SJSA1 (cell line): ENCODE results near the gene C6orf47. TPM values are rescaled to one million over a fixed set of nuclear protein-coding genes. Genes with fewer than 3 reads are reported as not detected.

Source experiments
- DNase-seq, 2 experiments: peaks; one replicate each; pipeline ENCODE4 v3.0.0-alpha.2; 2015 to 2020; ENCODE audit warnings: low spot score in 2 of 2, low read depth in 1 of 2
- H3K27ac ChIP-seq: fragments of 250-450 bp; sonication (Bioruptor Pico); 2 replicates; pipeline ENCODE4 v1.5.1; 2020; ENCODE audit warnings: mild to moderate bottlenecking, moderate library complexity
- H3K27me3 ChIP-seq: fragments of 250-450 bp; sonication (Bioruptor Pico); replicated peaks from 2 replicates; pipeline ENCODE4 v1.5.1; 2020; ENCODE audit warnings: mild to moderate bottlenecking, moderate library complexity
- H3K36me3 ChIP-seq: fragments of 250-450 bp; sonication (Bioruptor Pico); 2 replicates; pipeline ENCODE4 v1.5.1; 2020; ENCODE audit warnings: mild to moderate bottlenecking
- H3K4me1 ChIP-seq: fragments of 250-450 bp; sonication (Bioruptor Pico); replicated peaks from 2 replicates; pipeline ENCODE4 v1.6.1; 2021; ENCODE audit warnings: mild to moderate bottlenecking
- H3K4me3 ChIP-seq: fragments of 250-450 bp; sonication (Bioruptor Pico); 2 replicates; pipeline ENCODE4 v1.5.1; 2020; ENCODE audit warnings: mild to moderate bottlenecking
- H3K9me3 ChIP-seq: fragments of 250-450 bp; sonication (Bioruptor Pico); replicated peaks from 2 replicates; pipeline ENCODE4 v1.5.1; 2020; ENCODE audit warnings: mild to moderate bottlenecking
- total RNA-seq: library from RNA; depleted of rRNA; stranded (reverse); fragments of >200 nt; shearing (Covaris generic); gene quantifications from 2 replicates; pipeline ENCODE4 v1.2.3, GENCODE V29; 2014

Gene C6orf47
- total RNA-seq, 1 experiment from 2014 or later, result 23.7 TPM

DNA sequence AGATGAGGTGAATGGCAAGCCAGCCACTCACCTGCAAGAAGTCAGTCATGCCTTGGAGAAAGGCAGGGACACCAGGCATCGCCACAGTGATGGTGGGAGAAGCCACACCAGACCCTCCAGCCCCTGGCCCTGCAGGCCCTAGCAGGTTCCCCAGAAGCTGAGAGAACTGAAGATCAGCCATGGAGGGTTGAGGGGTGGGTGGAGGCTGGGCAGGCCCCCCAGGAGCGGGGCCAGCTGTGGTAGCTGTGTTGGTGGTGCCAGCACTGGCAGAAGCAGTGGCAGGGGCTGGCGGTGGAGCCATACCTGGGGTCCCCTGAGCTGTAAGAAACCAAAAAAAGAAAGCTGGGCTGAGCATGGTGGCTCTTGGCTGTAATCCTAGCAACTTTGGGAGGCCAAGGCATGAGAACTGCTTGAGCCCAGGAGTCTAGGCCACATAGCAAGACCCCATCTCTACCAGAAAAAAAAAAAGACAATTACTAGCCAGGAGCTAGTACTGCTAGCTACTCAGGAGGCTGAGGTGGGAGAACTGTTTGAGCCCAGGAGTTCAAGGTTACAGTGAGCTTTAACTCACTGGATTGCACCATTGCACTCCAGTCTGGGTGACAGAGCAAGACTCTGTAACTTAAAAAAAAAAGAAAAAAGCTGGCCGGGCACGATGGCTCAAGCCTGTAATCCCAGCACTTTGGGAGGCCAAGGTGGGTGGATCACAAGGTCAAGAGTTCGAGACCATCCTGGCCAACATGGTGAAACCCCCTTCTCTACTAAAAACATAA, 17.6 kb downstream of the C6orf47 start:
- peaks cover 91% of the 10 kb centered on the region for H3K36me3 ChIP-seq
- H3K4me1 ChIP-seq, result peaks cover 8% of the 10 kb centered on the region; the same call in 1 of the 2 replicates
- H3K27ac ChIP-seq, result no peak overlapping the region
- H3K9me3 ChIP-seq, result no peaks in the 10 kb centered on the region
- no peak overlapping the region for H3K4me3 ChIP-seq
- DNase-seq, result no peak
- H3K27me3 ChIP-seq, result no peaks in the 10 kb centered on the region

DNA sequence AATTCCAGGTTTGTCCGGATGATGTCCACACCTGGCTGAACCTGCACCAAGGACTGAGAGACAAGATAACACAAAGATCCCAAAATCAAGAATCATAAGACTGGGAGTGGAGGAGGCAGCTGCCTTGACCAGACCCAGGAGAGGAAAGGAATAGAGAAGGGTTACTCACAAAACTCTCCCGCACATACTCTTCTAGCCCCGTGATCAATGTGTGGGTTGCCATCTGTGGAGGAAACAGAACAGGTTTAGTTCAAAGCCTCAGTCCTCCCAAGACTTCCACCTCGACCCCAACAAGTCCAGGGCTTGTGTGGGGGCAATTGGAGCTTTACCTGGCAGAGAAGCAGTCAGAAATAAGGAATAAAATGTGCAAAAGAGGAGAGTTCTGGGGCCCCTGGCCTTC, 19.2 kb downstream of the C6orf47 start:
- Histone ChIP-seq H3K4me1 (peaks cover 8% of the 10 kb centered on the region; the same call in 1 of the 2 replicates), H3K27ac (no peak overlapping the region), H3K27me3 (no peaks in the 10 kb centered on the region), H3K4me3 (no peak overlapping the region), H3K36me3 (peaks cover 93% of the 10 kb centered on the region), H3K9me3 (no peaks in the 10 kb centered on the region)
- no peak for DNase-seq

DNA sequence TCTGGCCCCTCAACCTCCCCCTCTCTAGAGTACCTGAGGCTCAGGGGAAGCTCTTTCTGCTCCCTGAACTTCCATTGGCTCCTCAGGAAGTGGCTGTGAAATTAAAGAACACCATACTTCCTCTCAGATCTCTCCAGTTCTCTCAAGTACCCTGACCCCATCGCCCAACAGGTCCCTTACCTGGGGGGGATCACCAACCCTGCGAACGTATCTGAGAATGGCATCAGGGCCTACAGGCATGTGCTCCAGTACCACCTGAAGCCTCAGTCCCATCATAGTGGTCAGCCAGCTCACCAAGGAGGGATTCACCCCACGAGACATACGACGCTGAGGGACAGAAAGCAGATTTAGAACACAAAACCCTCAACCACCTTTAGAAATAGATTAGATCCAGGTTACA, 20.0 kb downstream of the C6orf47 start:
- DNase-seq, result no peak
- no peaks in the 10 kb centered on the region for H3K9me3 ChIP-seq
- no peaks in the 10 kb centered on the region for H3K27me3 ChIP-seq
- H3K4me1 ChIP-seq, result peaks cover 8% of the 10 kb centered on the region; the same call in 1 of the 2 replicates
- H3K27ac ChIP-seq, result no peak overlapping the region
- H3K36me3 ChIP-seq, result peaks cover 93% of the 10 kb centered on the region
- no peak overlapping the region for H3K4me3 ChIP-seq

DNA sequence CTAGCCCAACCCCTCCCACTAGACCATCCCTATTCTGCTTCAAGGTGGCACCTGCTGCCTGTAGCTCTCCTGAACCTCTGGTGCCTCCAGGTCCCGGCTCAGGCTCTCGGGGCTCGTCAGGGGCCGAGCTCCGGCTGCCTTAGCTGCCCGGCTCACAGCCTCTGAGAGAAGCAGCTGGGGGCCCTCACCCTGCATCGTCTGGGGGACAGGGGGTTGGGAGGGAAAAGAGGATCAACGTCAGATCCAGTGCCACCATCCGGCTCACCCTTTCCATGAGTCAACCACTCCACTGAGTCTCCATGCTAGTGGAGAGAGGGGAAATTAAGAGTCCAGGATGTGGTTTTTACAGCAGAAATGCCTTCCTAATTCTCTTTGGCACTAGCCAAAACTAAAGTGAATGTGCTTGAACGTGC, 21.1 kb downstream of the C6orf47 start:
- Histone ChIP-seq H3K9me3 (no peaks in the 10 kb centered on the region), H3K4me3 (no peak overlapping the region), H3K36me3 (peaks cover 93% of the 10 kb centered on the region), H3K27me3 (no peaks in the 10 kb centered on the region), H3K27ac (no peak overlapping the region), H3K4me1 (peaks cover 8% of the 10 kb centered on the region; the same call in 1 of the 2 replicates)
- no peak for DNase-seq

- Histone ChIP-seq H3K36me3 (peaks cover 93% of the 10 kb centered on the region), H3K27ac (no peak overlapping the region), H3K27me3 (no peaks in the 10 kb centered on the region), H3K9me3 (no peaks in the 10 kb centered on the region), H3K4me1 (peaks cover 8% of the 10 kb centered on the region; the same call in 1 of the 2 replicates), H3K4me3 (no peak overlapping the region)
- no peak for DNase-seq
Observed at GRCh38 chr6:31639043-31639442, 21.5 kb downstream of the C6orf47 start.

DNA sequence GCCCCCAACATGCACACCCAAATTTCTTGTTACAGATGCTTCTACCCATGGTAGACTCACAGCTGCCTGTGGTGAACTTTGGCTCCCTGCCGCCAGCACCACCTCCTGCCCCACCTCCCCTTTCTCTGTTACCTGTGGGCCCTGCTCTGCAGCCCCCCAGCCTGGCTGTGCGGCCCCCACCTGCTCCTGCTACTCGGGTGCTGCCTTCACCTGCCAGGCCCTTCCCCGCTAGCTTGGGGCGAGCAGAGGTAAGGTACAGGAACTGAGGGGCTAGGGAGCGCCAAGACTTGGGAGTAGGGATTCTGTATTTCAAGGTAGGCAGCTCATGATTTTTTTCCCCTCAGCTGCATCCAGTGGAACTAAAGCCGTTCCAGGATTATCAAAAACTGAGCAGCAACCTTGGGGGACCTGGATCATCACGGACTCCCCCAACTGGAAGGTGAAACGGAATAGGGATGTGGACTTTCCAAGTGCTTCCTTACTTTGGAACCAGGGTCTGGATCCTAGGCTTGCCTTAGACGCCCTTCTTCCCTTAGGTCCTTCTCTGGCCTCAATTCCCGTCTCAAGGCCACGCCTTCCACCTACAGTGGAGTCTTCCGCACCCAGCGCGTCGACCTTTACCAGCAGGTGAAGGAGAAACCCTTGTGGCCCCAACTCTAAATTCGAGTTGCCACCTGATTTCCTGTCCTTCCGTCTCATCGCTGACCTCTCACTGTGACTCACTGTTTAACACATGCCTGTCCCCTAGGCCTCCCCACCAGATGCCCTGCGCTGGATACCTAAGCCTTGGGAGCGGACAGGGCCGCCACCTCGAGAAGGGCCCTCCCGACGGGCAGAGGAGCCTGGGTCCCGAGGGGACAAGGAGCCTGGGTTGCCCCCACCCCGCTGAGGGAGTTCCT, 23.6 kb downstream of the C6orf47 start:
- DNase-seq, result no peak
- no peaks in the 10 kb centered on the region for H3K9me3 ChIP-seq
- no peak overlapping the region for H3K4me3 ChIP-seq
- H3K27me3 ChIP-seq, result no peaks in the 10 kb centered on the region
- no peak overlapping the region for H3K27ac ChIP-seq
- H3K36me3 ChIP-seq, result peaks cover 98% of the 10 kb centered on the region
- H3K4me1 ChIP-seq, result peaks cover 8% of the 10 kb centered on the region; the same call in 1 of the 2 replicates

DNA sequence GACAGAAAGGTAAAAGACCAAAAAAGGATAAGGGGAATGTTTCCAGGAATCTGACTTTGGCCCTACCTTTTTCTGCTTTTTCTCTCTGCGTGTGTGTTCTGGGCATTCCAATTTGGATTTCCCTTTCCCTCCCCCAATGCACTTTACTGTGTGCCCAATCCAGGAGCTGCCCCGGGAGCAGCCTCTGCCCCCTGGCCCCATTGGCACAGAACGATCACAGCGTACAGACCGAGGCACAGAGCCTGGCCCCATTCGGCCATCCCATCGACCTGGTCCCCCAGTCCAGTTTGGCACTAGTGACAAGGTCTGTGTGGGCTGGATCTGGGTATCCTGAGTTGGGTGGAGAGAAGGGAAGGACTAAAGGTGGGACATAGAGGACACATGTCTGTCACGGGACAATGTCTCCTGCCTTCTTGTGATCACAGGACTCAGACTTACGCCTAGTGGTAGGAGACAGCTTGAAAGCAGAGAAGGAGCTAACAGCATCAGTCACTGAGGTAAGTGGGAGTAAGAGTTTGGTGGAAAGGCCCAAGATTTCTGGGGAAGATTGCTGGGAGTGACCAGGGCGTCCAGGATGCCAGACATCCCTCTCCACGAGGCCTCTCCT, 25.5 kb downstream of the C6orf47 start:
- H3K9me3 ChIP-seq, result no peaks in the 10 kb centered on the region
- DNase-seq, result no peak
- no peaks in the 10 kb centered on the region for H3K27me3 ChIP-seq
- H3K4me3 ChIP-seq, result no peak overlapping the region
- H3K4me1 ChIP-seq, result peaks cover 8% of the 10 kb centered on the region; the same call in 1 of the 2 replicates
- H3K36me3 ChIP-seq, result peaks cover 98% of the 10 kb centered on the region
- no peak overlapping the region for H3K27ac ChIP-seq

- Histone ChIP-seq H3K27ac (no peak overlapping the region), H3K4me1 (no peaks in the 10 kb centered on the region), H3K36me3 (peaks cover 97% of the 10 kb centered on the region), H3K9me3 (no peaks in the 10 kb centered on the region), H3K4me3 (no peak overlapping the region), H3K27me3 (no peaks in the 10 kb centered on the region)
- DNase-seq, result no peak
Observed at GRCh38 chr6:31634131-31634530, 26.4 kb downstream of the C6orf47 start.

DNA sequence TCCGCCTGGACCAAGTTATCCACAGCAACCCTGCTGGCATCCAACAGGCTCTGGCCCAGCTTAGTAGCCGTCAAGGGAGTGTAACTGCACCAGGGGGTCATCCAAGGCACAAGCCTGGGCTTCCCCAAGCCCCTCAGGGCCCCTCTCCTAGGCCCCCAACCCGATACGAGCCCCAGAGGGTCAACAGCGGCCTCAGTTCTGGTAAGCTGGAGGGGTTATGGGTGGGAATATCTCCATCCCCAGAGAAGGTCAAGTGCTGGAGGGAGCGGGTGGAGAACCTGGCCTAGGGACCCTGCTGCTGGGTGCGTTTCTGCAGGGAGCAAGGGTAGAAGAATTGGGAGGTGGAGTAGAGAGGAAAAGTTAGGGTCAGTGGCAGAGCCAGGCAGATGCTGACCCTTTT, 27.1 kb downstream of the C6orf47 start:
- Histone ChIP-seq H3K27ac (no peak overlapping the region), H3K36me3 (peaks cover 97% of the 10 kb centered on the region), H3K4me1 (no peaks in the 10 kb centered on the region), H3K27me3 (no peaks in the 10 kb centered on the region), H3K4me3 (no peak overlapping the region), H3K9me3 (no peaks in the 10 kb centered on the region)
- DNase-seq, result no peak

DNA sequence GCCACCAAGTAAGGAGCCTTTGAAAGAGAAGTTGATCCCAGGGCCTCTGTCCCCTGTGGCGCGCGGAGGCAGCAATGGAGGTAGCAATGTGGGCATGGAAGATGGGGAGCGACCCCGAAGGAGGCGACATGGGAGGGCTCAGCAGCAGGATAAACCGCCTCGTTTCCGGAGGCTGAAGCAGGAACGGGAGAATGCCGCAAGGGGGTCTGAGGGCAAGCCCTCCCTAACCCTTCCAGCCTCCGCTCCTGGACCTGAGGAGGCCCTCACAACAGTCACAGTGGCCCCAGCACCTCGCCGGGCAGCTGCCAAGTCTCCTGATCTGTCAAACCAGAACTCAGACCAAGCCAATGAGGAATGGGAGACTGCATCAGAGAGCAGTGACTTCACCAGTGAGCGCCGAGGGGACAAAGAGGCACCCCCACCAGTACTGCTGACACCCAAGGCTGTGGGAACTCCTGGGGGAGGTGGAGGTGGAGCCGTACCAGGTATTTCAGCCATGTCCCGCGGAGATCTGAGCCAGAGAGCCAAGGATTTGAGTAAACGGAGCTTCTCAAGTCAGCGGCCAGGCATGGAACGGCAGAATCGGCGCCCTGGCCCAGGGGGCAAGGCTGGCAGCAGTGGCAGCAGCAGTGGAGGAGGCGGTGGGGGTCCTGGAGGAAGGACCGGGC, 28.2 kb downstream of the C6orf47 start:
- DNase-seq, result no peak
- H3K36me3 ChIP-seq, result peaks cover 98% of the 10 kb centered on the region
- H3K4me3 ChIP-seq, result no peak overlapping the region
- no peak overlapping the region for H3K27ac ChIP-seq
- no peaks in the 10 kb centered on the region for H3K27me3 ChIP-seq
- H3K9me3 ChIP-seq, result no peaks in the 10 kb centered on the region
- no peaks in the 10 kb centered on the region for H3K4me1 ChIP-seq

GRCh38 chr6:31631681-31632278, 28.8 kb downstream of the C6orf47 start:
- peaks cover 99% of the 10 kb centered on the region for H3K36me3 ChIP-seq
- H3K4me3 ChIP-seq, result no peak overlapping the region
- no peak overlapping the region for H3K27ac ChIP-seq
- no peak for DNase-seq
- no peaks in the 10 kb centered on the region for H3K4me1 ChIP-seq
- H3K9me3 ChIP-seq, result no peaks in the 10 kb centered on the region
- H3K27me3 ChIP-seq, result no peaks in the 10 kb centered on the region

DNA sequence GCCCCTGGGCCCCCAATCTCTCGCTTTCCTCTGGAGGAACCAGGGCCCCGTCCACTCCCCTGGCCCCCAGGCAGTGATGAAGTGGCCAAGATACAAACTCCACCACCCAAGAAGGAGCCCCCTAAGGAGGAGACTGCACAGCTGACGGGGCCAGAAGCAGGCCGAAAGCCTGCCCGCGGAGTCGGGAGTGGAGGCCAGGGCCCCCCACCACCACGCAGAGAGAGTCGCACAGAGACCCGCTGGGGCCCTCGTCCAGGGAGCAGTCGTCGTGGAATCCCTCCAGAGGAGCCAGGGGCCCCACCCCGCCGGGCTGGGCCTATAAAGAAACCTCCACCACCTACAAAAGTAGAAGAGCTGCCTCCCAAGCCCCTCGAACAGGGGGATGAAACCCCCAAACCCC, 29.4 kb downstream of the C6orf47 start:
- no peak overlapping the region for H3K4me3 ChIP-seq
- no peak for DNase-seq
- H3K27me3 ChIP-seq, result no peaks in the 10 kb centered on the region
- H3K27ac ChIP-seq, result no peak overlapping the region
- H3K9me3 ChIP-seq, result no peaks in the 10 kb centered on the region
- peaks cover 99% of the 10 kb centered on the region for H3K36me3 ChIP-seq
- H3K4me1 ChIP-seq, result no peaks in the 10 kb centered on the region
